H9 (cell line): Measurements from ENCODE around the gene HES1. TPM values are rescaled to one million over a fixed set of nuclear protein-coding genes. Genes with fewer than 3 reads are reported as not detected.

Source experiments
- DNase-seq: peaks from one replicate; pipeline ENCODE4 v3.0.0-alpha.2; 2017
- H2AFZ ChIP-seq: one replicate; pipeline ENCODE4 v1.6.1; 2013; ENCODE audit warnings: mild to moderate bottlenecking, low read length, control low read depth, moderate library complexity
- H2AK5ac ChIP-seq: 2 replicates; pipeline ENCODE4 v1.6.1; 2013; ENCODE audit warnings: low read length, control low read depth, mixed read lengths; ENCODE audit not compliant: insufficient read length
- H2BK120ac ChIP-seq: one replicate; pipeline ENCODE4 v1.6.1; 2013; ENCODE audit warnings: low read depth, mild to moderate bottlenecking, low read length, control low read depth, inconsistent platforms; ENCODE audit not compliant: poor library complexity, severe bottlenecking
- H2BK12ac ChIP-seq: 2 replicates; pipeline ENCODE4 v1.6.1; 2013; ENCODE audit warnings: low read length, control low read depth, mixed read lengths, low read depth; ENCODE audit not compliant: insufficient read length
- H2BK15ac ChIP-seq: 2 replicates; pipeline ENCODE4 v1.6.1; 2013; ENCODE audit warnings: low read depth, low read length, control low read depth
- H2BK20ac ChIP-seq: one replicate; pipeline ENCODE4 v1.6.1; 2013; ENCODE audit warnings: low read depth, mild to moderate bottlenecking, low read length, control low read depth, inconsistent platforms; ENCODE audit not compliant: poor library complexity, severe bottlenecking
- H2BK5ac ChIP-seq: 2 replicates; pipeline ENCODE4 v1.6.1; 2013; ENCODE audit warnings: low read length, control low read depth, mixed read lengths; ENCODE audit not compliant: insufficient read length
- H3K14ac ChIP-seq: 2 replicates; pipeline ENCODE4 v1.6.1; 2013; ENCODE audit warnings: low read length, control low read depth; ENCODE audit not compliant: insufficient read depth
- H3K18ac ChIP-seq: 2 replicates; pipeline ENCODE4 v1.6.1; 2013; ENCODE audit warnings: low read depth, mild to moderate bottlenecking, mixed read lengths, low read length, control low read depth; ENCODE audit not compliant: insufficient read length
- H3K23ac ChIP-seq: 2 replicates; pipeline ENCODE4 v1.6.1; 2013; ENCODE audit warnings: low read length, control low read depth, mixed read lengths, low read depth; ENCODE audit not compliant: insufficient read length
- H3K23me2 ChIP-seq: 2 replicates; pipeline ENCODE4 v1.6.1; 2013; ENCODE audit warnings: low read depth, mild to moderate bottlenecking, mixed read lengths, low read length, control low read depth; ENCODE audit not compliant: insufficient read length, poor library complexity, severe bottlenecking
- H3K27ac ChIP-seq: 2 replicates; pipeline ENCODE4 v1.5.1; 2013; ENCODE audit warnings: low read length, control low read depth, mixed read lengths, low read depth; ENCODE audit not compliant: insufficient read length
- H3K27me3 ChIP-seq: 2 replicates; pipeline ENCODE4 v1.6.1; 2013; ENCODE audit warnings: low read length, control low read depth, inconsistent platforms; ENCODE audit not compliant: insufficient read depth
- H3K4ac ChIP-seq: 2 replicates; pipeline ENCODE4 v1.6.1; 2013; ENCODE audit warnings: low read depth, mild to moderate bottlenecking, control low read depth, inconsistent platforms, low read length, moderate library complexity
- H3K4me1 ChIP-seq: 2 replicates; pipeline ENCODE4 v1.6.1; 2013; ENCODE audit warnings: low read length, control low read depth, inconsistent platforms; ENCODE audit not compliant: insufficient read depth
- H3K4me2 ChIP-seq: 2 replicates; pipeline ENCODE4 v1.6.1; 2013; ENCODE audit warnings: low read length, control low read depth, mixed read lengths; ENCODE audit not compliant: insufficient read length, insufficient read depth
- H3K56ac ChIP-seq: 2 replicates; pipeline ENCODE4 v1.6.1; 2013; ENCODE audit warnings: low read depth, mild to moderate bottlenecking, mixed read lengths, low read length, control low read depth; ENCODE audit not compliant: insufficient read length
- H3K79me1 ChIP-seq: 2 replicates; pipeline ENCODE4 v1.6.1; 2013; ENCODE audit warnings: low read depth, mild to moderate bottlenecking, moderate library complexity, low read length, control low read depth, inconsistent platforms; ENCODE audit not compliant: insufficient read depth, poor library complexity, severe bottlenecking
- H3K79me2 ChIP-seq: 2 replicates; pipeline ENCODE4 v1.6.1; 2013; ENCODE audit warnings: low read length, control low read depth, inconsistent platforms; ENCODE audit not compliant: insufficient read depth
- H3K9ac ChIP-seq: 2 replicates; pipeline ENCODE4 v1.6.1; 2013; ENCODE audit warnings: low read length, control low read depth, mixed read lengths; ENCODE audit not compliant: insufficient read length; ENCODE audit errors: extremely low read depth
- H3K9me3 ChIP-seq: one replicate; pipeline ENCODE4 v1.6.1; 2013; ENCODE audit warnings: low read depth, low read length, inconsistent platforms; ENCODE audit not compliant: control insufficient read depth
- H3T11ph ChIP-seq: one replicate; pipeline ENCODE4 v1.6.1; 2013; ENCODE audit warnings: mild to moderate bottlenecking, low read length, control low read depth, inconsistent platforms
- H4K20me1 ChIP-seq: one replicate; pipeline ENCODE4 v1.6.1; 2013; ENCODE audit not compliant: control insufficient read depth, insufficient read length, insufficient read depth
- H4K5ac ChIP-seq: 2 replicates; pipeline ENCODE4 v1.6.1; 2013; ENCODE audit warnings: low read depth, mild to moderate bottlenecking, mixed read lengths, low read length, control low read depth; ENCODE audit not compliant: insufficient read length
- H4K8ac ChIP-seq: replicated peaks from 2 replicates; pipeline ENCODE4 v1.6.1; 2013; ENCODE audit warnings: low read length, control low read depth, mixed read lengths, low read depth; ENCODE audit not compliant: insufficient read length
- H4K91ac ChIP-seq: 2 replicates; pipeline ENCODE4 v1.6.1; 2013; ENCODE audit warnings: low read depth, mild to moderate bottlenecking, moderate library complexity, mixed read lengths, low read length, control low read depth; ENCODE audit not compliant: insufficient read length
- H3K27ac Mint-ChIP-seq, 3 experiments: 2 replicates in 2 of 3; 3 replicates in 1 of 3; pipeline ENCODE4 v1.8.0; 2020 to 2021; ENCODE audit warnings: mixed read lengths in 3 of 3, mild to moderate bottlenecking in 1 of 3, moderate library complexity in 1 of 3
- H3K27me3 Mint-ChIP-seq: 2 replicates; pipeline ENCODE4 v1.8.0; 2021; ENCODE audit warnings: low read depth, mild to moderate bottlenecking, moderate library complexity, mixed read lengths
- H3K36me3 Mint-ChIP-seq, 3 experiments: 2 replicates in 2 of 3; 3 replicates in 1 of 3; pipeline ENCODE4 v1.8.0; 2020 to 2021; ENCODE audit warnings: low read depth in 3 of 3, mixed read lengths in 3 of 3; ENCODE audit not compliant: insufficient read depth in 1 of 3
- H3K4me1 Mint-ChIP-seq, 2 experiments: 2 replicates each; pipeline ENCODE4 v1.8.0; 2020; ENCODE audit warnings: mixed read lengths in 2 of 2
- H3K4me3 Mint-ChIP-seq, 2 experiments: 2 replicates in 1 of 2; 3 replicates in 1 of 2; pipeline ENCODE4 v1.8.0; 2020 to 2021; ENCODE audit warnings: mild to moderate bottlenecking in 2 of 2, mixed read lengths in 2 of 2, moderate library complexity in 1 of 2
- H3K9me3 Mint-ChIP-seq, 2 experiments: 2 replicates in 1 of 2; 3 replicates in 1 of 2; pipeline ENCODE4 v1.8.0; 2020; ENCODE audit warnings: mild to moderate bottlenecking in 2 of 2, mixed read lengths in 2 of 2, moderate library complexity in 1 of 2
- WGBS: extraction: QIAGEN DNeasy Blood & Tissue Kit; methylation state at CpG from one replicate; pipeline ENCODE4 v1.1.7; 2013; ENCODE audit warnings: missing lambda C conversion rate, low lambda C conversion rate, mixed read lengths; ENCODE audit not compliant: insufficient read length; ENCODE audit errors: extremely low coverage; 5-methylcytosine and 5-hydroxymethylcytosine counted together
- total RNA-seq: library from RNA; stranded (reverse); gene quantifications from 2 replicates; pipeline ENCODE4 v1.2.1, GENCODE V29; 2021
- TF ChIP-seq, protein P1 (sequence below): fragments of 200-600 bp; sonication (generic); conservative IDR thresholded peaks from 3 replicates; pipeline ENCODE4 v1.8.0; 2021; ENCODE audit warnings: antibody characterized with exemption, mild to moderate bottlenecking

HES1 gene
- total RNA-seq, 1 experiment from 2014 or later = 23.2 TPM

- WGBS = no CpG with 5 or more reads among the region's 9 CpGs
- no peak overlapping the region for H3K27ac Mint-ChIP-seq
These were observed 9.2 kb upstream of the HES1 start for GRCh38 chr3:194126790-194127189.

More at GRCh38 chr3:194126790-194127189, 9.2 kb upstream of the HES1 start:
- Histone ChIP-seq H3K4me1 (peaks cover 11% of the 10 kb centered on the region; the same call in 1 of the 2 replicates), H2BK12ac (no peak overlapping the region), H4K5ac (no peak overlapping the region), H3K9ac (no peak overlapping the region), H2BK15ac (no peak overlapping the region), H3K56ac (no peak overlapping the region), H3K4ac (no peak overlapping the region), H2BK5ac (no peak overlapping the region), H3K4me2 (no peak overlapping the region), H3K9me3 (no peaks in the 10 kb centered on the region), H2AK5ac (no peak overlapping the region), H3K23ac (no peak overlapping the region), H3K79me1 (no peaks in the 10 kb centered on the region), H3K27ac (no peak overlapping the region), H4K20me1 (no peaks in the 10 kb centered on the region), H3K14ac (no peak overlapping the region), H3T11ph (no peak overlapping the region), H3K18ac (no peak overlapping the region), H3K27me3 (no peaks in the 10 kb centered on the region), H2BK20ac (no peak overlapping the region), H4K8ac (no peak overlapping the region), H2AFZ (no peak overlapping the region), H2BK120ac (no peak overlapping the region), H4K91ac (no peak overlapping the region), H3K79me2 (no peaks in the 10 kb centered on the region), H3K23me2 (no peaks in the 10 kb centered on the region)
- H3K4me1 Mint-ChIP-seq = peaks cover 24 to 25% of the 10 kb centered on the region in 2 experiments
- TF ChIP-seq, protein P1, sequence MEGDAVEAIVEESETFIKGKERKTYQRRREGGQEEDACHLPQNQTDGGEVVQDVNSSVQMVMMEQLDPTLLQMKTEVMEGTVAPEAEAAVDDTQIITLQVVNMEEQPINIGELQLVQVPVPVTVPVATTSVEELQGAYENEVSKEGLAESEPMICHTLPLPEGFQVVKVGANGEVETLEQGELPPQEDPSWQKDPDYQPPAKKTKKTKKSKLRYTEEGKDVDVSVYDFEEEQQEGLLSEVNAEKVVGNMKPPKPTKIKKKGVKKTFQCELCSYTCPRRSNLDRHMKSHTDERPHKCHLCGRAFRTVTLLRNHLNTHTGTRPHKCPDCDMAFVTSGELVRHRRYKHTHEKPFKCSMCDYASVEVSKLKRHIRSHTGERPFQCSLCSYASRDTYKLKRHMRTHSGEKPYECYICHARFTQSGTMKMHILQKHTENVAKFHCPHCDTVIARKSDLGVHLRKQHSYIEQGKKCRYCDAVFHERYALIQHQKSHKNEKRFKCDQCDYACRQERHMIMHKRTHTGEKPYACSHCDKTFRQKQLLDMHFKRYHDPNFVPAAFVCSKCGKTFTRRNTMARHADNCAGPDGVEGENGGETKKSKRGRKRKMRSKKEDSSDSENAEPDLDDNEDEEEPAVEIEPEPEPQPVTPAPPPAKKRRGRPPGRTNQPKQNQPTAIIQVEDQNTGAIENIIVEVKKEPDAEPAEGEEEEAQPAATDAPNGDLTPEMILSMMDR = no peak
- H3K4me3 Mint-ChIP-seq = no peak overlapping the region
- no peak for DNase-seq
- peaks cover 30% of the 10 kb centered on the region for H3K27me3 Mint-ChIP-seq
- H3K36me3 Mint-ChIP-seq = no peaks in the 10 kb centered on the region
- no peaks in the 10 kb centered on the region for H3K9me3 Mint-ChIP-seq
